Neuronal stem cell (in vitro differentiated cells): ENCODE data around the gene CATSPER3.

Experiments used
- DNase-seq: peaks from one replicate; pipeline ENCODE4 v3.0.0-alpha.2; 2013; ENCODE audit warnings: low spot score
- H2AFZ ChIP-seq: one replicate; pipeline ENCODE4 v1.6.1; 2013; ENCODE audit warnings: mild to moderate bottlenecking, low read length, inconsistent platforms
- H2AK5ac ChIP-seq: 2 replicates; pipeline ENCODE4 v1.6.1; 2013; ENCODE audit warnings: low read depth, mild to moderate bottlenecking, inconsistent platforms, low read length, moderate library complexity, mixed read lengths
- H2BK120ac ChIP-seq: 2 replicates; pipeline ENCODE4 v1.6.1; 2013; ENCODE audit warnings: low read depth, mild to moderate bottlenecking, inconsistent platforms, low read length, moderate library complexity, mixed read lengths
- H2BK12ac ChIP-seq: one replicate; pipeline ENCODE4 v1.6.1; 2013; ENCODE audit warnings: low read length, inconsistent platforms
- H2BK15ac ChIP-seq: 2 replicates; pipeline ENCODE4 v1.6.1; 2013; ENCODE audit warnings: mild to moderate bottlenecking, low read length, inconsistent platforms, mixed read lengths
- H2BK5ac ChIP-seq: one replicate; pipeline ENCODE4 v1.6.1; 2013; ENCODE audit warnings: inconsistent platforms, mild to moderate bottlenecking, low read length, moderate library complexity
- H3K14ac ChIP-seq: one replicate; pipeline ENCODE4 v1.6.1; 2013; ENCODE audit warnings: low read length, inconsistent platforms
- H3K18ac ChIP-seq: 2 replicates; pipeline ENCODE4 v1.6.1; 2013; ENCODE audit warnings: low read length, inconsistent platforms
- H3K23ac ChIP-seq: 2 replicates; pipeline ENCODE4 v1.6.1; 2013; ENCODE audit warnings: low read depth, mild to moderate bottlenecking, mixed read lengths, low read length, inconsistent platforms; ENCODE audit not compliant: poor library complexity
- H3K27ac ChIP-seq: replicated peaks from 3 replicates; pipeline ENCODE4 v1.5.1; 2013; ENCODE audit warnings: low read length, inconsistent platforms
- H3K27me3 ChIP-seq, 3 experiments: 2 replicates each; pipeline ENCODE4 v1.6.1; 2013; ENCODE audit warnings: low read length in 3 of 3, mild to moderate bottlenecking in 2 of 3, inconsistent platforms in 1 of 3, low read depth in 1 of 3, mixed read lengths in 1 of 3, moderate library complexity in 1 of 3; ENCODE audit not compliant: control insufficient read depth in 3 of 3, insufficient read depth in 3 of 3
- H3K36me3 ChIP-seq, 2 donors: replicated peaks in 1 of 2; 2 replicates each; pipeline ENCODE4 v1.6.1; 2013; ENCODE audit warnings: low read length in 2 of 2; ENCODE audit not compliant: control insufficient read depth in 2 of 2, insufficient read depth in 2 of 2
- H3K4ac ChIP-seq: 2 replicates; pipeline ENCODE4 v1.6.1; 2013; ENCODE audit warnings: inconsistent platforms, mild to moderate bottlenecking, low read length, moderate library complexity
- H3K4me1 ChIP-seq, 2 donors: 1 replicate in 1 of 2; 2 replicates in 1 of 2; pipeline ENCODE4 v1.6.1; 2013; ENCODE audit warnings: low read length in 2 of 2, low read depth in 1 of 2; ENCODE audit not compliant: control insufficient read depth in 2 of 2, insufficient read depth in 1 of 2
- H3K4me2 ChIP-seq: one replicate; pipeline ENCODE4 v1.6.1; 2013; ENCODE audit warnings: mild to moderate bottlenecking, low read length, inconsistent platforms; ENCODE audit not compliant: insufficient read depth, poor library complexity, severe bottlenecking
- H3K4me3 ChIP-seq, 2 donors: 2 replicates each; pipeline ENCODE4 v1.5.1; 2013; ENCODE audit warnings: low read length in 2 of 2, mild to moderate bottlenecking in 2 of 2, inconsistent platforms in 1 of 2, moderate library complexity in 1 of 2
- H3K79me1 ChIP-seq: one replicate; pipeline ENCODE4 v1.6.1; 2013; ENCODE audit warnings: low read depth, mild to moderate bottlenecking, inconsistent platforms, low read length, moderate library complexity
- H3K9ac ChIP-seq: one replicate; pipeline ENCODE4 v1.6.1; 2013; ENCODE audit warnings: mild to moderate bottlenecking, low read depth, low read length, inconsistent platforms; ENCODE audit not compliant: poor library complexity
- H3K9me3 ChIP-seq, 2 donors: replicated peaks in 1 of 2; 2 replicates each; pipeline versions ENCODE3 to v1.6.1; 2013; ENCODE audit warnings: low read length in 2 of 2, mild to moderate bottlenecking in 2 of 2, inconsistent platforms in 1 of 2, low read depth in 1 of 2, mixed read lengths in 1 of 2, moderate library complexity in 1 of 2; ENCODE audit not compliant: control insufficient read depth in 2 of 2, insufficient read depth in 1 of 2
- H4K8ac ChIP-seq: one replicate; pipeline ENCODE4 v1.6.1; 2013; ENCODE audit warnings: low read depth, mild to moderate bottlenecking, inconsistent platforms, low read length, moderate library complexity
- H4K91ac ChIP-seq: one replicate; pipeline ENCODE4 v1.6.1; 2013; ENCODE audit warnings: low read length, low read depth, mild to moderate bottlenecking, inconsistent platforms; ENCODE audit not compliant: poor library complexity
- WGBS, 2 donors: extraction: QIAGEN DNeasy Blood & Tissue Kit; methylation state at CpG; one replicate each; pipeline ENCODE4 v1.1.7; 2013; ENCODE audit warnings: missing lambda C conversion rate in 2 of 2, mixed read lengths in 1 of 2; ENCODE audit not compliant: insufficient read length in 2 of 2, insufficient replicate concordance in 1 of 2; ENCODE audit errors: extremely low coverage in 2 of 2; 5-methylcytosine and 5-hydroxymethylcytosine counted together

Gene CATSPER3

DNA sequence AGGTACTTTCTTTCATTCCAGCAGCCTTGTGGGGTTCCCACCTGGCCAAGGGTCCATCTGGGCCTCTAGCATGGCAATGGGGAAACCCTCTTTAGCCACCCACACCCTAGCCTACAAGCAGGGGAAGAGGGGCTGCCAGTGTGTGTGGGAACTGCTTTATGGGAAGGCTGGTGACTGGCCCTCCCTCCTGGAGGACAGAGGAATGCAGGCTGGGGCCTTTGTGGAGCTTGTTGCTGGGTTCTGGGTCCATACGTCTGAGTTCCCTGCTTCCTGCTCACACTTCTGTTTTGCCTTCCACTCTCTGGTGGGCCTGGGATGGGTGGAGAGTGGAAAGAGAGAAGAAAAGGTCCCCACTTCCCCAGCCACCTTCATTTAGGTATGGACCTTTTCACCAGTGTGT is 81.2 kb downstream of the CATSPER3 start:
- H3K14ac ChIP-seq: no peak overlapping the region
- DNase-seq: no peak
- H3K9ac ChIP-seq: no peak overlapping the region
- no peak overlapping the region for H2BK12ac ChIP-seq
- WGBS, 2 donors: no CpG with 5 or more reads among the region's 1 CpG
- peaks cover 15 to 97% (median 70%) of the 10 kb centered on the region in 3 experiments for H3K27me3 ChIP-seq
- H2AFZ ChIP-seq: no peak overlapping the region
- H2BK15ac ChIP-seq: no peak overlapping the region
- no peak overlapping the region for H3K23ac ChIP-seq
- peaks cover 0 to 17% of the 10 kb centered on the region in 2 donors for H3K4me1 ChIP-seq
- H2AK5ac ChIP-seq: peak overlapping the region; percentile 42
- no peaks in the 10 kb centered on the region for H3K36me3 ChIP-seq
- H2BK120ac ChIP-seq: no peak overlapping the region
- H3K9me3 ChIP-seq: no peaks in the 10 kb centered on the region
- peak overlapping the region; percentile 15 for H3K18ac ChIP-seq
- no peak overlapping the region for H2BK5ac ChIP-seq
- no peak overlapping the region for H3K27ac ChIP-seq
- H3K4me3 ChIP-seq: no peak overlapping the region
- H3K4ac ChIP-seq: no peak overlapping the region
- H4K91ac ChIP-seq: no peak overlapping the region
- H3K4me2 ChIP-seq: no peak overlapping the region
- H4K8ac ChIP-seq: no peak overlapping the region
- H3K79me1 ChIP-seq: no peaks in the 10 kb centered on the region

DNA sequence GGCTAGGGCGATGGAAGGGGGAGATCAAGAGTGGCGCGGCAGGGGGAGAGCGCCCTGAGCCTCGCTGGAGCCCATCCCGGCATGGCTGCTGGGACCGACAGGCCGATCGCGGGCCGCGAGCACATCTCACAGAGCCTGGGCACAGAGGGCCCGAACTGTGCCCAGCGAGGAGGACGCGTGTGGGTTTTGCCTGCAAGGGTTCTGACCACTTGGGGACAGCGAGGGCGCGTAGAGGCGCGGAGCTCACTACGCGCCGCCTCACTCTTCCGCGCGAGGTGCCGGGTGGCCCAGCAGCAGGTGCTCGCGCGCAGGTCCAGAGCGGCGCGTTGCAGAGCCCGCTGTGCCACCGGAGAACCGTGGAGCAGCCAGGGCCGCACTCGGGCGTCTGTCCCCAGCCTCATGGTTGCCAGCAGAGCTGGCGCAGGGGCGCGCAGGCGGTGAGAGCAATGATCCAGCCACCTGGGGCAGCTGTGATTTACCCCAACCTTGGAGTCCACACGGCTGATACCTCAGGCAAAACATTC is 82.6 kb downstream of the CATSPER3 start:
- no CpG with 5 or more reads among the region's 45 CpGs for WGBS, 2 donors
- Histone ChIP-seq H3K79me1 (no peaks in the 10 kb centered on the region), H3K27me3 (peaks cover 15 to 94% (median 61%) of the 10 kb centered on the region in 3 experiments), H3K14ac (no peak overlapping the region), H3K4me3 (peak overlapping the region in 1 of 2 donors; percentile 72), H3K4ac (no peak overlapping the region), H3K4me1 (peaks cover 0 to 17% of the 10 kb centered on the region in 2 donors), H2BK5ac (no peak overlapping the region), H3K27ac (no peak overlapping the region), H3K9ac (peak overlapping the region; percentile 67), H3K23ac (peak overlapping the region; percentile 67), H3K36me3 (no peaks in the 10 kb centered on the region), H2BK15ac (peak overlapping the region; percentile 42), H2BK120ac (no peak overlapping the region), H4K8ac (no peak overlapping the region), H3K9me3 (no peaks in the 10 kb centered on the region), H3K18ac (peak overlapping the region; percentile 54), H2BK12ac (peak overlapping the region; percentile 10), H3K4me2 (peak overlapping the region; percentile 57), H4K91ac (no peak overlapping the region), H2AFZ (peak overlapping the region; percentile 15), H2AK5ac (no peak overlapping the region)
- DNase-seq: no peak

DNA sequence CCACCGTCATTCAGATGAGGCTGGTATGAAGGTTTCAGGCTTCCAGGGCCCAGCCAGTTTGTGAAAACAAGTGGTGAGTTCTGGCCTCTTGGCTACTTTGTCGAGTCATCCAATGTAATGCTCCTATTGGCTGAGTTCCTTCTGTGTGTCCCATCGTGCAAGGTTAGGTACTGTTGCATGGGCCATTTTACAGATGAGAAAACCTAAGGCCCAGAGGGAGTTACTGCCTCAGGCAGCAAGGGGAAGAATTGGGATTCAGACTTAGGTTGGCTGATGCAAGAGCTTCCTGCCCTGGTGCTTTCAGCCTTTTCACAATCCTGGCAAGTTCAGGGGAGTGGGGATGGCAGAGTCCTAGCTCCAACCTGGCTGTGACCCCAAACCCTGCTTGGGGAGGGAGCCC is 83.7 kb downstream of the CATSPER3 start:
- Histone ChIP-seq H3K36me3 (no peaks in the 10 kb centered on the region), H4K8ac (no peak overlapping the region), H2BK15ac (no peak overlapping the region), H3K4ac (no peak overlapping the region), H3K79me1 (no peaks in the 10 kb centered on the region), H2AFZ (no peak overlapping the region), H3K27me3 (peaks cover 15 to 94% (median 54%) of the 10 kb centered on the region in 3 experiments), H3K4me2 (no peak overlapping the region), H3K4me3 (no peak overlapping the region), H3K4me1 (peaks cover 0 to 17% of the 10 kb centered on the region in 2 donors), H3K9me3 (no peaks in the 10 kb centered on the region), H3K9ac (no peak overlapping the region), H3K14ac (no peak overlapping the region), H3K23ac (no peak overlapping the region), H2BK5ac (no peak overlapping the region), H2BK120ac (no peak overlapping the region), H4K91ac (no peak overlapping the region), H3K18ac (no peak overlapping the region), H2AK5ac (no peak overlapping the region), H2BK12ac (no peak overlapping the region), H3K27ac (no peak overlapping the region)
- DNase-seq: no peak
- WGBS, 2 donors: no CpG with 5 or more reads among the region's 3 CpGs

DNA sequence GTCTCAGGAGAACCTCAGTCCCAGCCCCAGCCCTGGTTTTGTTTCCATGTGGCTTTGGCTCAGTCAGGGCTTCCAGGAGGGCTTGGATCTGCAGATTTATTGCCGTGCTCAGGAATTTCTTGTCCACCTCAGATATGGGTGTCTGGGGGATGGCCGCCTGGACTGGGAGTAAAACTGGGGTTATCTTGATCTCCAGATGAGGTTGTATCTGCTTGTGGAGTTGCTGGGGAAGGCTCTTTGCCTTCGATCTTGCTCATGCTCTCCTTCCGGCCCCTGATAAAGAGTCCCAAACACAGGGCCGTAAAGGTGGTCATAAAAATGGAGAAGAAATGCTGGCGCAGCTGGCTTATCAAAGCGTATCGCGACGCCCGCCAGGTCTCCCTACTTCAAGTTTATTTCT is 84.2 kb downstream of the CATSPER3 start:
- H2AFZ ChIP-seq: no peak overlapping the region
- no peak overlapping the region for H4K91ac ChIP-seq
- H2AK5ac ChIP-seq: no peak overlapping the region
- no peaks in the 10 kb centered on the region for H3K36me3 ChIP-seq
- no CpG with 5 or more reads among the region's 11 CpGs for WGBS, 2 donors
- no peak overlapping the region for H3K18ac ChIP-seq
- H3K14ac ChIP-seq: no peak overlapping the region
- H3K4ac ChIP-seq: no peak overlapping the region
- H3K4me3 ChIP-seq: no peak overlapping the region
- no peak overlapping the region for H3K4me2 ChIP-seq
- no peak overlapping the region for H4K8ac ChIP-seq
- no peak for DNase-seq
- peaks cover 15 to 94% (median 52%) of the 10 kb centered on the region in 3 experiments for H3K27me3 ChIP-seq
- peaks cover 0 to 17% of the 10 kb centered on the region in 2 donors for H3K4me1 ChIP-seq
- no peak overlapping the region for H3K23ac ChIP-seq
- no peaks in the 10 kb centered on the region for H3K9me3 ChIP-seq
- no peak overlapping the region for H2BK15ac ChIP-seq
- no peak overlapping the region for H3K9ac ChIP-seq
- no peak overlapping the region for H2BK120ac ChIP-seq
- H3K27ac ChIP-seq: no peak overlapping the region
- H3K79me1 ChIP-seq: no peaks in the 10 kb centered on the region
- H2BK5ac ChIP-seq: no peak overlapping the region
- no peak overlapping the region for H2BK12ac ChIP-seq
